AG09309 (cell line): ENCODE data around the gene PEX16.

Source experiments
- DNase-seq: peaks from one replicate; pipeline ENCODE4 v3.0.0-alpha.2; 2010; ENCODE audit warnings: low read depth
- H3K4me3 ChIP-seq: 2 replicates; pipeline ENCODE4 v1.5.1; 2011; ENCODE audit warnings: mild to moderate bottlenecking, low read depth, low read length, moderate library complexity; ENCODE audit not compliant: control insufficient read depth
- TF ChIP-seq, protein P1 (sequence below): IDR thresholded peaks from 2 replicates; pipeline ENCODE4 v1.5.1; 2011; ENCODE audit warnings: mild to moderate bottlenecking, low read depth, low read length, inconsistent platforms; ENCODE audit not compliant: insufficient read depth, control insufficient read depth; ENCODE audit errors: missing control alignments

PEX16 gene

DNA sequence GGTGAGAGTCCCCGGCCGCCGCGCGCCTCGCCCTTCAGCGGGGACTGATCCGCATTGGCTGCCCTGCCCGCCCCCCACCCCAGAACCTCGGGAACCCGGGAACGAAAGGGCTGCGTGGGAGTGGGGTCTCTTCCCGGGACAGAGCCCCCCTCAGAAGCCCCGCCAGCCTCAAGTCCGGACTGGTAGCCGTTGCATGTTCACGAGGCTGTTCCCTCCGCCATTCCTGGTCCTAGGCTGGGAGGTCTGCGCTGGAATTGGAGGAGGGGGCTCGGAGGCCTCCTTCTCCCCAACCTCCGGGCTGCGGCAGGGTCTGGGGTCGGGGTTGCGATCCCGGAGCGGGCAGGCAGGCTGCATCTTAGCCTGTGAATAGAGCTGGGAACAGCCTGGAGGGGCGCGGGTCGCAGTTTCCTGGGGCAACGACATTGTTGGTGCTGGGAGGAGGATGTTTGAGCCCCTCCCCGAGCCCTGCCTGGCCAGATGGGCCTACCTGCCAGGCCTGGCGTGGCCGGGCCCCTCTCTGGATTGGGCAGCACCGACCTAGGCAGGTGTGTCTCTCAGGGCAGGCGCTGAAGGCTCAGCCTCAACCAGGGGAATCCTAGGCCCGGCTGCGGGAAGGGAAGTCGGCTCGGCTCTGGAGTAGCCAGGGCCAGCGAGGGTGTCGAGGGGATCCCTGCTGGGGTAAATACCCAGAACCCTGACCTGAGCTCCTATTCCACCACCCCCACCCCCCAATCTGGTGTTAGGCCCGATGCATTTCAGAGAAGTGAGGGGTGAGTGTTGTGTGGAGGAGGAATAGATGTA is 31.6 kb downstream of the PEX16 start:
- peak overlapping the region; percentile 30 for H3K4me3 ChIP-seq
- no peak for DNase-seq
- TF ChIP-seq, protein P1, sequence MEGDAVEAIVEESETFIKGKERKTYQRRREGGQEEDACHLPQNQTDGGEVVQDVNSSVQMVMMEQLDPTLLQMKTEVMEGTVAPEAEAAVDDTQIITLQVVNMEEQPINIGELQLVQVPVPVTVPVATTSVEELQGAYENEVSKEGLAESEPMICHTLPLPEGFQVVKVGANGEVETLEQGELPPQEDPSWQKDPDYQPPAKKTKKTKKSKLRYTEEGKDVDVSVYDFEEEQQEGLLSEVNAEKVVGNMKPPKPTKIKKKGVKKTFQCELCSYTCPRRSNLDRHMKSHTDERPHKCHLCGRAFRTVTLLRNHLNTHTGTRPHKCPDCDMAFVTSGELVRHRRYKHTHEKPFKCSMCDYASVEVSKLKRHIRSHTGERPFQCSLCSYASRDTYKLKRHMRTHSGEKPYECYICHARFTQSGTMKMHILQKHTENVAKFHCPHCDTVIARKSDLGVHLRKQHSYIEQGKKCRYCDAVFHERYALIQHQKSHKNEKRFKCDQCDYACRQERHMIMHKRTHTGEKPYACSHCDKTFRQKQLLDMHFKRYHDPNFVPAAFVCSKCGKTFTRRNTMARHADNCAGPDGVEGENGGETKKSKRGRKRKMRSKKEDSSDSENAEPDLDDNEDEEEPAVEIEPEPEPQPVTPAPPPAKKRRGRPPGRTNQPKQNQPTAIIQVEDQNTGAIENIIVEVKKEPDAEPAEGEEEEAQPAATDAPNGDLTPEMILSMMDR = no peak

DNA sequence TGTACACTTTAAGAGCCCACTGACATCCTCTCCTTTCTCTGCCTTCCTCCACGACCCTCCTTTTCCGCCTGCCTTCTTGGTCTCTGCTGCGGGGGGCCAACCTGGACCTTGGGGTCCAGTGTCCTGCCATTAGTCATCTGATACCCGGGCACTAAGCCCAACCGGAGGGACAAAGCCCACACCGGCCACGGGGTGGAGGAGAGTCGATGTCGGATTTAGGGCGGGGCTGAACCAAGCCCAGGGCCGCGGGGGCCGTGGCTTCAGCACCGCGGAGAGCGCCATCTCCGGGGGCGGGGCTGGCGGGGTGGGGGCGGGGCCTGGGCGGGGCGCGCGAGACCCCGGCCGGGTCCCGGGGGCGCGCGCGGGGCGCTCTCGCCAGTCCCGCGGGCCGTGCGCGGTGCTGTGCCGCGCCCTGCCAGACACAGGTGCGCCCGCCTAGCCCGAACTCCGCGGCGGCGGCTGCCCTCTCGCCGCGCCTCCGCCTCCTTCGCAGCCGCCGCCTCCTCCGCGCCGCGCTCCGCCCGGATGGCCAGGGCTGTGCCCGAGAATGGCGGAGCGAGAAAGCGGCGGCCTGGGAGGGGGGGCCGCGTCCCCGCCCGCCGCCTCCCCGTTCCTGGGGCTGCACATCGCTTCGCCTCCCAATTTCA is 32.3 kb downstream of the PEX16 start, which contains the start of gene MAPK8IP1:
Gene MAPK8IP1 (plus strand): TSS at position 378 of the 647 bp plus-strand sequence. CDS start 170 bp downstream, at position 548.
- DNase-seq = no peak
- H3K4me3 ChIP-seq = peak within 1 kb of the TSS; percentile 30
- TF ChIP-seq, protein P1 = no peak

DNA sequence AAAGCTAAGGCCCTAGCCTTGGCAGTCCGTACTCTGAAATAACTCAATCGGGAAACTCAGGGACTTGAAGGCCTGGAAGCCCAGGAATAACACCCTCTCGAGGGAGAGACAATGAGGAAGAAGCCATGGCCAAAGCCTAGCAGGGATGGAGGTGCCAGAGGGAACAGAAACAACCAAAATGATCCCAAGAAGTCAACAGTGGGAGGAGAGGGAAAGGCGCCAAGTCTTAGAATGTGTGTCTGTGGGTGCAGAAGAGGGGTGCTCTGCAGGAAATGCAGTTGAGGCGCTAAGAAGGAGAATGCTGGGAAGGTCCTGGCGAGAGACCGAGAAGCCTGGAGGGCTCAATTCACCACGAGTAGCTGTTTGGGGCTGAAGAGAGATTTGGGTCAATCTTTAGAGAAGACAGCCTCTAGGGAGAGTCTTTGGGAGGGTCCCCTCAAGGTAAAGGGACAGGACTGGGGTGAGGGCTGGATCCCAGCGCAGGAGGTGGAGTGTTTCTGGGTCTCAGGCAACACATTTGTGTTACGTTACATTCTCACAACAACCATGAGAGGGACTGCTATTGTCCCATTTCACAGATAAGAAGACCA is 33.0 kb downstream of the PEX16 start:
- H3K4me3 ChIP-seq = no peak overlapping the region
- no peak for DNase-seq
- TF ChIP-seq, protein P1 = no peak

DNA sequence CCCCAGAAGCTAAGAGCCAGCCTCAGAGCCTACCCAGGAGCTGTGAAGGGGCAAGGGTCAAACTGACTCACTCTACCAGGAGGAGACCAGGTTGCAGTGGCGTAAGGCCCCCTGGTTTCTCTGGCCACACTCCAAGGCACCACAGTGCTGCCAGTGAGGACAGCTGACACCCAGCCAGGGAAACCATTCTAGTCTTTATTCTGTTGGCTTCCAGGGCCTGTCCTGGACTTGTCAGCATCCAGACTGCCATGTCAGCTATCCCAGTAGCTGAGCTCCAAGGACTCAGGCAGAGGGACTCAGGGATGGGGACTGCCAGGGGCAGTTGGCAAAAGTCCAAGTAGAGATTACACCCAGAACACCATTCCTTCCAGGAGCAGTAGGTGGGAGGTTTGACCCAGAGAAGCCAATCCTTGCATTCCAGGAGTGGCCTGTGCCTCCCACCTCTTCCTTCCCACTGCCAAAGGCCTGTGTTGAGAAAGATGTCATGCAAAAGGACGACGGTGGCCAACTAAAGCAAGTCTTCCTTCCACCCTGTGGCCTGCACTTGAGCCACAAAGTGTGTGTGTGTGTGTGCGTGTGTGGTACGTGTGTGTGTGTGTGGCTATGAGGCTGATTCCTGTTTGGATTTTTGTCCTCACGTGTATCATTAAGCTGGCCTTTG is 35.8 kb downstream of the PEX16 start:
- DNase-seq = no peak
- H3K4me3 ChIP-seq = no peak overlapping the region
- TF ChIP-seq, protein P1 = no peak

DNA sequence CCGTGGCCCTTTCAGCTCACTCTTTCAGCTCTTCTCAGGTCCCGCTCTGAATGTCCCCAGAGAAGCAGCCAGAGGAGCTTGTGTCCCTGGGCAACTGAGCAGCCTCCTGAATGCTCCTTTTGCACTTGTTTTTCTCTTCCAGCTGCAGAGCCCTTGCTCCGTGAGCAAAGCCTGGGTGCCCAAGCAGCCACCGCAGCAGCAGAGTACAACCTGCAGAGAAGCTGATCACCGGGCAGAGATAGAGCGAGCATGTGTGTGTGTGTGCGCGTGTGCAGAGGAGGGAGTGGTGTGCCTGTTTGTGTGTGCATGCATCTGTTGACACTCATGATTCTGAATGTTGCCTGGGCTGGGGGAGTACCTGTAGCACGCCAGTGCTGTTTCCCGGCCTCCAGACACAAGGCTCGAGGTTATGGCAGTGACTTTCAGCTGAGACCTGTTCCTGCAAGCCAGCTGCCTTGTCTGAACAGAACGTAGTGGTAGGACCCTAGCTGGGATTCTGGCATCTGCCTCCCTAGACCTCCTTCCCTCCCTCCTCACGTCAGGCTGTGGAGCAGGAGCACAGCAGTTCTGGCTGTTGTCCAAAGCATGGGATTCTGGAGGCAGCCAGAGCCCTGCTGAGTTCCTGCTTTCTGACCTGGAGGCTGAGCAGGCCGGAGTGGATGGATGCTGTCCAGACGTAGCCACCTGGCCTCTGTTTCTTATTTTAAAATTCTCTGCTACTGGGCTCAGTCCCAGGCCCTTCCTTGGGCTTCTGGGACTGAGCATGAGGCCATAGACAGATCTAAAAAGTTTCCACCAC is 36.7 kb downstream of the PEX16 start:
- TF ChIP-seq, protein P1 = no peak
- no peak overlapping the region for H3K4me3 ChIP-seq
- DNase-seq = no peak
